Mucosa of stomach (tissue), 1 donor: ENCODE measurements around the gene ERC2.

Source experiments
- H3K27me3 ChIP-seq: one replicate; pipeline ENCODE4 v1.7.0; 2013; ENCODE audit warnings: mild to moderate bottlenecking, low read length; ENCODE audit not compliant: control insufficient read depth, insufficient read depth
- H3K36me3 ChIP-seq: one replicate; pipeline ENCODE4 v1.7.0; 2013; ENCODE audit warnings: low read length; ENCODE audit not compliant: control insufficient read depth, insufficient read depth
- H3K4me1 ChIP-seq: one replicate; pipeline ENCODE4 v1.7.0; 2013; ENCODE audit warnings: mild to moderate bottlenecking, low read length; ENCODE audit not compliant: control insufficient read depth, insufficient read depth
- H3K4me3 ChIP-seq: one replicate; pipeline ENCODE4 v1.7.0; 2013; ENCODE audit warnings: low read length
- H3K9ac ChIP-seq: one replicate; pipeline ENCODE4 v1.7.0; 2013; ENCODE audit warnings: mild to moderate bottlenecking, low read length, moderate library complexity
- H3K9me3 ChIP-seq: one replicate; pipeline ENCODE4 v1.7.0; 2013; ENCODE audit warnings: mild to moderate bottlenecking, low read length, moderate library complexity; ENCODE audit not compliant: control insufficient read depth
- donor health status: Pancreatic carcinoma.

The ERC2 gene

GRCh38 chr3:55537129-55537528 is 931.1 kb downstream of the ERC2 start:
- no peaks in the 10 kb centered on the region for H3K27me3 ChIP-seq
- H3K4me3 ChIP-seq = no peak overlapping the region
- H3K4me1 ChIP-seq = no peaks in the 10 kb centered on the region
- no peaks in the 10 kb centered on the region for H3K36me3 ChIP-seq
- no peak overlapping the region for H3K9ac ChIP-seq
- no peaks in the 10 kb centered on the region for H3K9me3 ChIP-seq

GRCh38 chr3:55534876-55535275 is 933.4 kb downstream of the ERC2 start:
- Histone ChIP-seq H3K4me3 (no peak overlapping the region), H3K27me3 (no peaks in the 10 kb centered on the region), H3K36me3 (no peaks in the 10 kb centered on the region), H3K4me1 (no peaks in the 10 kb centered on the region), H3K9me3 (no peaks in the 10 kb centered on the region), H3K9ac (no peak overlapping the region)

DNA sequence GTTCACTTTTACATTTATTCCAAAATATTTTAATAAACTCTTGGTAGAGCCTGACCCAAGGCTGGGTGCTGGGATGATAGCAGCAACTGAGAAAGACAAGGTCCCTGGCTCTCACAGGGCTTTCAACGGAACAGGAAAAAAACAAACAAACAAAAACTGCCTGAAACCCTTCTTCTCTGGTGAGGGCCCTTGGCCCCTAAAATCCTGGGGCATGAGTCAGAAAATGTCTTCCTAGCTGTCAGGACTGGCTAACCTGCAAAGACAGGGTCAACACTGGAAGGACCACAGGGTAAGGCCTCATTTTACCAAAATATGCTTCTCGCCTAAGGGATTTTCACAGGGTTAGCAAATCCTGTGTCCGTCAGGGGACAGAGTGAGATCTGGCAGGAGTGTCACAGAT is 935.5 kb downstream of the ERC2 start:
- H3K9me3 ChIP-seq = no peaks in the 10 kb centered on the region
- no peaks in the 10 kb centered on the region for H3K36me3 ChIP-seq
- no peaks in the 10 kb centered on the region for H3K27me3 ChIP-seq
- H3K9ac ChIP-seq = no peak overlapping the region
- no peak overlapping the region for H3K4me3 ChIP-seq
- no peaks in the 10 kb centered on the region for H3K4me1 ChIP-seq

DNA sequence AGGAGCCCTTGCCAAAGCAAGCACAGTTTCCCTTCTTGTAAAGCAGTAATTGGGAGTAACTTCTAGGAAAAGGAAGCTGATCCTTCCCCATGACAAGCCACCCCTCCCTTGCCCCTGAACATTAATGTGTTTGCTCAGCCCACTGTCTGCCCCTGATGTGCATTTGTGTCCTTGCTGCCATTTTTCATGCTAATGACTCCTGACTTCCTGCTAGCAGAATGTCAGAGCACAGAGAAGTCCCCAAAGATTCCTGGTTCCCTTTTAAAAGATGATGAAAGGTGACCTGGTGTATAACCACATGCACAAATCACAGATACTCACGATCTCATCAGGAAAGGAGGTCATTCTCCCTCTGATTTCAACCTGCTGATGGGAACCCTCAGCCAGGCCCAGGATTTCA is 936.9 kb downstream of the ERC2 start:
- Histone ChIP-seq H3K9me3 (no peaks in the 10 kb centered on the region), H3K9ac (no peak overlapping the region), H3K36me3 (no peaks in the 10 kb centered on the region), H3K4me3 (no peak overlapping the region), H3K27me3 (no peaks in the 10 kb centered on the region), H3K4me1 (no peaks in the 10 kb centered on the region)

DNA sequence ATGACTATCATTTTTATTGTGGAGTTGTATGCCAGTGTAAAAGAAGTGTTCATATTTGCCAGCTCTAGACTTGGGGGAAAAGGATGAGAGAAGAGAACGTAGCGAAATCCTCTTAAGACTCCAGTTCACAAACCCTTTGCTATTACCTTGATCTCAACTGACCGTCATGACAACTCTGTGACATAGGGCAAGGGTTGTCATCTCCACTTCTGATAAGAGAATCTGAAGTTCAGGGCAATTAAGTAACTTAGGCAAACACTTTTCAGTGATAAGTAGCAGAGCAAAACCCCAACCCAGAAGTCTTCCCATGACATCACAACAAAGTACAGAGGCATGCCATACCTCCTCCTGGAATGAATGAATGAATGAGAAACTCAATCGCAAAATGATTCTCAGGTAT is 940.9 kb downstream of the ERC2 start:
- no peak overlapping the region for H3K4me3 ChIP-seq
- H3K9ac ChIP-seq = no peak overlapping the region
- H3K36me3 ChIP-seq = no peaks in the 10 kb centered on the region
- no peaks in the 10 kb centered on the region for H3K9me3 ChIP-seq
- no peaks in the 10 kb centered on the region for H3K27me3 ChIP-seq
- no peaks in the 10 kb centered on the region for H3K4me1 ChIP-seq

- Histone ChIP-seq H3K27me3 (no peaks in the 10 kb centered on the region), H3K36me3 (no peaks in the 10 kb centered on the region), H3K9me3 (no peaks in the 10 kb centered on the region), H3K4me1 (no peaks in the 10 kb centered on the region), H3K4me3 (no peak overlapping the region), H3K9ac (no peak overlapping the region)
Observed at GRCh38 chr3:55526332-55527030, 941.8 kb downstream of the ERC2 start.

GRCh38 chr3:55525436-55525835 is 942.8 kb downstream of the ERC2 start:
- H3K4me3 ChIP-seq = no peak overlapping the region
- no peak overlapping the region for H3K9ac ChIP-seq
- H3K36me3 ChIP-seq = no peaks in the 10 kb centered on the region
- no peaks in the 10 kb centered on the region for H3K27me3 ChIP-seq
- H3K4me1 ChIP-seq = no peaks in the 10 kb centered on the region
- H3K9me3 ChIP-seq = no peaks in the 10 kb centered on the region

DNA sequence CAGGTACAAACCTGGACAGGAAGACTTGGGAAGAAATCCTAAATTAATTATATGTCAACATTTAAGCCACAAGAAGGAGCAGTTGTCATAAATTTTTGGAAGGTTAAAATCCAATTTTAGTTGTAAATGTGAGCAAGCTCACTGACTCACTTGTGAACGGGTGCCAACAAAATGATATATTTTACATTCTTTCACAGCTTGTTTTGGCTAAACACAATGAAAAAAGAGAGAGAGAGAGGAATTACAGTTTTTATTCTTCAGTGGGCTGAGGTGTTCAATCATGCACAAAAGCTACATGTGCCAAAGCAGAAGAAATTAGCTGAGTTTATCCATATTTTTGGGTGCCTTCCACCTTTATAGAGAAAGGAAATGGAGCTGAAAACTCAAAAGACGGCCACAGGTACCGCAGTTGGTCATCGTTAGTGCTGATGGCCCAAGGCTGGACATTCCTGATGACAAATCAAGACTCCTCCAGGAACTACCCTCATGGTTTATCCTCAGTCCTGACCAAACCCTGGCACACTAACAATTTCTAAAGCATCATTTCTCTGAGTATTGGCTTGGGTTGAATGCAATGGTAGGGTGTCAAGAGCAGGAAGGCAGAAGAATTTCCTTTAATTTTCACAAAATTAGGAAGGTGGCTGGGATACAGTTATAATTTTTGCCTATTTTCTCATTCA is 943.6 kb downstream of the ERC2 start:
- no peak overlapping the region for H3K4me3 ChIP-seq
- no peaks in the 10 kb centered on the region for H3K36me3 ChIP-seq
- H3K9ac ChIP-seq = no peak overlapping the region
- no peaks in the 10 kb centered on the region for H3K9me3 ChIP-seq
- H3K27me3 ChIP-seq = no peaks in the 10 kb centered on the region
- no peaks in the 10 kb centered on the region for H3K4me1 ChIP-seq

GRCh38 chr3:55523471-55523870 is 944.8 kb downstream of the ERC2 start:
- Histone ChIP-seq H3K4me1 (no peaks in the 10 kb centered on the region), H3K27me3 (no peaks in the 10 kb centered on the region), H3K9me3 (no peaks in the 10 kb centered on the region), H3K9ac (no peak overlapping the region), H3K4me3 (no peak overlapping the region), H3K36me3 (no peaks in the 10 kb centered on the region)

GRCh38 chr3:55521738-55522421 is 946.4 kb downstream of the ERC2 start:
- H3K9ac ChIP-seq = no peak overlapping the region
- no peaks in the 10 kb centered on the region for H3K9me3 ChIP-seq
- H3K4me3 ChIP-seq = no peak overlapping the region
- H3K4me1 ChIP-seq = no peaks in the 10 kb centered on the region
- H3K36me3 ChIP-seq = no peaks in the 10 kb centered on the region
- H3K27me3 ChIP-seq = no peaks in the 10 kb centered on the region

DNA sequence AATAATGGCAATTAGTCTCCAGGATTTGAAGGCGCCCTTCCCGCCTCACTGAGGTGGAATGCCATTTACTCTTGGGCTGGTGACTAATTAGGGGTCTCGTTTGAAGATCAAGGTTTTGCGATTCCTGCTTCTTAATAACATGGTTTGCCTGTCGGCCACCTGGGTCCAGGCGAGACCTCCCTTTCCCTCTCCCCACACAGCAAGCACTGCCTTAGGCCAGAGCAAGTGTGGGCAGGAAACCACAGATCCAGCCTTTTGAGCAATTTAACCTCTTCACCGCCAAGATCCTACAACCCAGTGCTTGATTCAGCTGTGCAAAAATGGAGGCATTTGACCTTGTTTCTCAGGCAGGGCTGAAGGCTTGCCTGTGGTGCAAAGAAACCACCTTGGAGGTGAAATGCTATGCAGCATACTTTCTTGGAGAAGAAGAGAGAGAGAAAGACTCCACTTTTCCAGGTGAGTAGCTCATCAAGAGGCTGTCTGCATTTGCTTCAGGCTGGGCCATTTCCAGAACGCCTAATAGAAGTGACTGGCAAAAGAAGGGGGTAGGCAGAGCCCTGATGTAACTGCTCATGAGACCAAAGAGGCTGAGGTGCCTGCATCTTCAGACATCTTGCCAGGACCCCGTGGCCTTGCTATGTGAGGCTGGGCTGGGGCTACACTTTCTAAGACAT is 947.1 kb downstream of the ERC2 start:
- Histone ChIP-seq H3K4me3 (no peak overlapping the region), H3K36me3 (no peaks in the 10 kb centered on the region), H3K9me3 (no peaks in the 10 kb centered on the region), H3K27me3 (no peaks in the 10 kb centered on the region), H3K4me1 (no peaks in the 10 kb centered on the region), H3K9ac (no peak overlapping the region)

GRCh38 chr3:55519019-55519418 is 949.2 kb downstream of the ERC2 start:
- Histone ChIP-seq H3K36me3 (no peaks in the 10 kb centered on the region), H3K9me3 (no peaks in the 10 kb centered on the region), H3K4me1 (no peaks in the 10 kb centered on the region), H3K4me3 (no peak overlapping the region), H3K9ac (no peak overlapping the region), H3K27me3 (no peaks in the 10 kb centered on the region)
